HL-60 (cell line): Measurements from ENCODE around the gene ANKRD49.

Experiments used
- DNase-seq, 2 experiments: peaks; one replicate each; pipeline ENCODE4 v3.0.0-alpha.2; 2010 to 2020; ENCODE audit warnings: low read depth in 1 of 2, low spot score in 1 of 2
- H3K27ac ChIP-seq: fragments of 250-450 bp; sonication (Bioruptor Pico); replicated peaks from 2 replicates; pipeline ENCODE4 v1.5.1; 2020; ENCODE audit warnings: mild to moderate bottlenecking, moderate library complexity
- H3K27me3 ChIP-seq: fragments of 250-450 bp; sonication (Bioruptor Pico); 2 replicates; pipeline ENCODE4 v1.5.1; 2021; ENCODE audit warnings: mild to moderate bottlenecking, moderate library complexity; ENCODE audit not compliant: insufficient read depth, poor library complexity, severe bottlenecking
- H3K4me3 ChIP-seq: replicated peaks from 2 replicates; pipeline ENCODE4 v1.5.1; 2011; ENCODE audit warnings: mild to moderate bottlenecking, control low read depth, low read length; ENCODE audit not compliant: insufficient read depth
- GABPA ChIP-seq: IDR thresholded peaks from 2 replicates; pipeline ENCODE4 v1.6.1; 2012; ENCODE audit warnings: low read depth
- POLR2AphosphoS5 ChIP-seq: IDR thresholded peaks from 2 replicates; pipeline ENCODE4 v1.6.1; 2012; ENCODE audit warnings: low read depth
- SPI1 ChIP-seq: IDR thresholded peaks from 2 replicates; pipeline ENCODE4 v1.6.1; 2012; ENCODE audit warnings: low read depth, mild to moderate bottlenecking, borderline replicate concordance
- TF ChIP-seq, protein P1 (sequence below): IDR thresholded peaks from one replicate; pipeline ENCODE4 v1.5.1; 2011; ENCODE audit warnings: low read length, control low read depth, inconsistent platforms; ENCODE audit not compliant: insufficient read depth
- TF ChIP-seq, protein P2 (sequence below): IDR thresholded peaks from 2 replicates; pipeline ENCODE4 v1.6.1; 2012; ENCODE audit warnings: low read depth; ENCODE audit not compliant: insufficient replicate concordance

The ANKRD49 gene

DNA sequence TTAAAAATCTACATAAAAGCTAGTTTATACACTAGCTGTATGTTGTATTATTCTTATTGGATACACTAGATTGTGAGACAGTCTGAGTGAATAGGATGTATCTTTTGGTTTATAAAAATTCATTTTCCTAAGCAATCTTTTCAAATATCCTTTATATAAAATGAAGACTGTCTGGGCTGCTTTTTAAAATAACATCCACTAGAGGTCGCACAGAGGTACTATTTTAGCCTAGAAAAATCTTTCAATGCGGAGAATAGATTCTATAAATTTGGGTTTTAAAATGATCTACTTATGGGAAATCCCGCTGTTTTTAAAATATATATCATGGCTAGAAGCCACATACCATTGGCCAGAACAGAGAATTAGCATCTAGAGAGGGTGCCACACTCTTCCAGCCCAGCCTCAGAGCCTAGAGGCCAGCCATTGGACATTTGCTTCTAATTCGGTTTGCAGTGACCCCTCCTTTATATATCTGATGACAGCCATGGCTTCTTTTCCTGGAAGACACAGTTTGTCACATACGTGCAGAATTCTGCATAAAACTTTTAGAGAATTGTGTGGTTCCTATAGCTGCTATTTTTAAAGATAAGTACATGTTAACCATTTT lies 25.8 kb downstream of the ANKRD49 start:
- peak in 1 of 2 experiments; percentile 27 for DNase-seq
- Histone ChIP-seq H3K27ac (no peak overlapping the region), H3K27me3 (no peaks in the 10 kb centered on the region), H3K4me3 (no peak overlapping the region)
- TF ChIP-seq SPI1 (no peak), GABPA (no peak)
- TF ChIP-seq, protein P1, sequence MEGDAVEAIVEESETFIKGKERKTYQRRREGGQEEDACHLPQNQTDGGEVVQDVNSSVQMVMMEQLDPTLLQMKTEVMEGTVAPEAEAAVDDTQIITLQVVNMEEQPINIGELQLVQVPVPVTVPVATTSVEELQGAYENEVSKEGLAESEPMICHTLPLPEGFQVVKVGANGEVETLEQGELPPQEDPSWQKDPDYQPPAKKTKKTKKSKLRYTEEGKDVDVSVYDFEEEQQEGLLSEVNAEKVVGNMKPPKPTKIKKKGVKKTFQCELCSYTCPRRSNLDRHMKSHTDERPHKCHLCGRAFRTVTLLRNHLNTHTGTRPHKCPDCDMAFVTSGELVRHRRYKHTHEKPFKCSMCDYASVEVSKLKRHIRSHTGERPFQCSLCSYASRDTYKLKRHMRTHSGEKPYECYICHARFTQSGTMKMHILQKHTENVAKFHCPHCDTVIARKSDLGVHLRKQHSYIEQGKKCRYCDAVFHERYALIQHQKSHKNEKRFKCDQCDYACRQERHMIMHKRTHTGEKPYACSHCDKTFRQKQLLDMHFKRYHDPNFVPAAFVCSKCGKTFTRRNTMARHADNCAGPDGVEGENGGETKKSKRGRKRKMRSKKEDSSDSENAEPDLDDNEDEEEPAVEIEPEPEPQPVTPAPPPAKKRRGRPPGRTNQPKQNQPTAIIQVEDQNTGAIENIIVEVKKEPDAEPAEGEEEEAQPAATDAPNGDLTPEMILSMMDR, result peak; percentile 20

DNA sequence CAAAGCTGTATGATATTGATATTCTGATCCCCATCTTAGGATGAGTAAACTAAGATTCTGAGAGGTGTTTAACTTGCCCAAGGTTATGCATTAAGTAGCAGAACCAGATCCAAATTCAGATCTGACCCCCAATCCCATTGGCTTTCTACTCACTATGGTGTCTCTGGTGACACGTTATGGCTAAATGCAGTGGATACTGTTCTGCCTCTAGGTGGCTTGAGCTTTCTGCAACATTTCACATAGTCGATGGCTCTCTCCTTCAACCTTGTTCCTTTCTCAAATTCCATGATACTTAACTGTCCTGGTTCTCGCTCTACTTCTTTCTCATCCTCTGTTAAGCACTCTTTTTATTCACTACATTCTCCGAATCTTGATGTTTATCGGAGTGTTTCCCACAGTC lies 27.9 kb downstream of the ANKRD49 start:
- TF ChIP-seq POLR2AphosphoS5, result no peak
- TF ChIP-seq, protein P1, result peak; percentile 62
- TF ChIP-seq, protein P2, sequence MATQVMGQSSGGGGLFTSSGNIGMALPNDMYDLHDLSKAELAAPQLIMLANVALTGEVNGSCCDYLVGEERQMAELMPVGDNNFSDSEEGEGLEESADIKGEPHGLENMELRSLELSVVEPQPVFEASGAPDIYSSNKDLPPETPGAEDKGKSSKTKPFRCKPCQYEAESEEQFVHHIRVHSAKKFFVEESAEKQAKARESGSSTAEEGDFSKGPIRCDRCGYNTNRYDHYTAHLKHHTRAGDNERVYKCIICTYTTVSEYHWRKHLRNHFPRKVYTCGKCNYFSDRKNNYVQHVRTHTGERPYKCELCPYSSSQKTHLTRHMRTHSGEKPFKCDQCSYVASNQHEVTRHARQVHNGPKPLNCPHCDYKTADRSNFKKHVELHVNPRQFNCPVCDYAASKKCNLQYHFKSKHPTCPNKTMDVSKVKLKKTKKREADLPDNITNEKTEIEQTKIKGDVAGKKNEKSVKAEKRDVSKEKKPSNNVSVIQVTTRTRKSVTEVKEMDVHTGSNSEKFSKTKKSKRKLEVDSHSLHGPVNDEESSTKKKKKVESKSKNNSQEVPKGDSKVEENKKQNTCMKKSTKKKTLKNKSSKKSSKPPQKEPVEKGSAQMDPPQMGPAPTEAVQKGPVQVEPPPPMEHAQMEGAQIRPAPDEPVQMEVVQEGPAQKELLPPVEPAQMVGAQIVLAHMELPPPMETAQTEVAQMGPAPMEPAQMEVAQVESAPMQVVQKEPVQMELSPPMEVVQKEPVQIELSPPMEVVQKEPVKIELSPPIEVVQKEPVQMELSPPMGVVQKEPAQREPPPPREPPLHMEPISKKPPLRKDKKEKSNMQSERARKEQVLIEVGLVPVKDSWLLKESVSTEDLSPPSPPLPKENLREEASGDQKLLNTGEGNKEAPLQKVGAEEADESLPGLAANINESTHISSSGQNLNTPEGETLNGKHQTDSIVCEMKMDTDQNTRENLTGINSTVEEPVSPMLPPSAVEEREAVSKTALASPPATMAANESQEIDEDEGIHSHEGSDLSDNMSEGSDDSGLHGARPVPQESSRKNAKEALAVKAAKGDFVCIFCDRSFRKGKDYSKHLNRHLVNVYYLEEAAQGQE, result no peak
- TF ChIP-seq SPI1, result no peak
- H3K4me3 ChIP-seq, result no peak overlapping the region
- DNase-seq, result peak in 1 of 2 experiments; percentile 51
- H3K27me3 ChIP-seq, result no peaks in the 10 kb centered on the region
- no peak overlapping the region for H3K27ac ChIP-seq

DNA sequence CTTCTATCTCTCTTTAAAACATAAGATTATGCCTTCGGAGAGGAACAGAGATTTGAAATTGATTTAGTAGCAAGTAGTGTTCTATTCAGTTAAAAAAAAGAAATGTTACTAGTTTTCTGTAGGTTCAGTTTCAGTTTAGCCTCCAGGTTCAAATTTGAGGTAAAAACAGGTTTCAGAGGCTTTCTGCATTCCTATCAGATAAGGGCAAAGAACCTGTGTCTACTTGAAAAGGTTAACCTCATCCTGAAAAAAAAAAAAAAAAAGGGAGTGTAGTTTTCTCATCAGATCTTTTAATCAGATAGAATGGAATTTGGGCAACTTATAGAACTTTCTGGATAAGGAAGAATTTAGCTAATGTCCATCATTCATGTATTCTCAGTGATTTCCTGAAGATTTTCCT lies 30.6 kb downstream of the ANKRD49 start:
- TF ChIP-seq, protein P2, result no peak
- TF ChIP-seq POLR2AphosphoS5 (no peak), GABPA (no peak), SPI1 (no peak)
- TF ChIP-seq, protein P1, result no peak
- no peak overlapping the region for H3K27ac ChIP-seq
- H3K27me3 ChIP-seq, result no peaks in the 10 kb centered on the region
- H3K4me3 ChIP-seq, result no peak overlapping the region
- no peak for DNase-seq
